WTC11 (cell line): ENCODE data around the gene FSTL3.

ENCODE experiments used
- TF ChIP-seq, protein P1 (sequence below): fragments of 200-600 bp; IDR thresholded peaks from 2 replicates; pipeline ENCODE4 v1.8.0; 2022; ENCODE audit warnings: antibody characterized with exemption
- TF ChIP-seq, protein P2 (sequence below): sonication (generic); formaldehyde crosslinking; IDR thresholded peaks from 2 replicates; pipeline ENCODE4 v1.8.1; 2022; ENCODE audit warnings: missing genetic modification reagents, borderline replicate concordance

DNA sequence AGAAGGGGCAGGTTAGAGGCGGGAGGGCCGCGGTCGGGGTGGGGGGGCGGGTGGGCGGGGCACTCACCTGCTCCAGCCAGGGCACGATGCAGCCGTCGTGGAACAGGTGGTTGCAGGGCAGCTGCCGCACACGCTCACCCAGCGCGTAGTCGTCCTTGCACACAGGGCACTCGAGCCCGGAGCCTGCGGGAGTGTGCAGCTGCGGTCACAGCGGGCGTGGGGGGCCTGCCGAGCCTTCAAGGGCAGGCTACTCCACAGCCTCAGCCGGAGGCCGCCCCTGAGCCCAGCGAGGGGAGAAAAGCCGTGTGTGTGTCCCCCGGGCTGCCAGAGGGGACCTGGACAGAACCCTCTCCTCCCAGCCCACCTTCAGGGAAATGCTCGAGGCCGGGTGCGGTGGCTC lies 27.9 kb upstream of the FSTL3 start:
- TF ChIP-seq, protein P1, sequence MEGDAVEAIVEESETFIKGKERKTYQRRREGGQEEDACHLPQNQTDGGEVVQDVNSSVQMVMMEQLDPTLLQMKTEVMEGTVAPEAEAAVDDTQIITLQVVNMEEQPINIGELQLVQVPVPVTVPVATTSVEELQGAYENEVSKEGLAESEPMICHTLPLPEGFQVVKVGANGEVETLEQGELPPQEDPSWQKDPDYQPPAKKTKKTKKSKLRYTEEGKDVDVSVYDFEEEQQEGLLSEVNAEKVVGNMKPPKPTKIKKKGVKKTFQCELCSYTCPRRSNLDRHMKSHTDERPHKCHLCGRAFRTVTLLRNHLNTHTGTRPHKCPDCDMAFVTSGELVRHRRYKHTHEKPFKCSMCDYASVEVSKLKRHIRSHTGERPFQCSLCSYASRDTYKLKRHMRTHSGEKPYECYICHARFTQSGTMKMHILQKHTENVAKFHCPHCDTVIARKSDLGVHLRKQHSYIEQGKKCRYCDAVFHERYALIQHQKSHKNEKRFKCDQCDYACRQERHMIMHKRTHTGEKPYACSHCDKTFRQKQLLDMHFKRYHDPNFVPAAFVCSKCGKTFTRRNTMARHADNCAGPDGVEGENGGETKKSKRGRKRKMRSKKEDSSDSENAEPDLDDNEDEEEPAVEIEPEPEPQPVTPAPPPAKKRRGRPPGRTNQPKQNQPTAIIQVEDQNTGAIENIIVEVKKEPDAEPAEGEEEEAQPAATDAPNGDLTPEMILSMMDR = no peak
- TF ChIP-seq, protein P2, sequence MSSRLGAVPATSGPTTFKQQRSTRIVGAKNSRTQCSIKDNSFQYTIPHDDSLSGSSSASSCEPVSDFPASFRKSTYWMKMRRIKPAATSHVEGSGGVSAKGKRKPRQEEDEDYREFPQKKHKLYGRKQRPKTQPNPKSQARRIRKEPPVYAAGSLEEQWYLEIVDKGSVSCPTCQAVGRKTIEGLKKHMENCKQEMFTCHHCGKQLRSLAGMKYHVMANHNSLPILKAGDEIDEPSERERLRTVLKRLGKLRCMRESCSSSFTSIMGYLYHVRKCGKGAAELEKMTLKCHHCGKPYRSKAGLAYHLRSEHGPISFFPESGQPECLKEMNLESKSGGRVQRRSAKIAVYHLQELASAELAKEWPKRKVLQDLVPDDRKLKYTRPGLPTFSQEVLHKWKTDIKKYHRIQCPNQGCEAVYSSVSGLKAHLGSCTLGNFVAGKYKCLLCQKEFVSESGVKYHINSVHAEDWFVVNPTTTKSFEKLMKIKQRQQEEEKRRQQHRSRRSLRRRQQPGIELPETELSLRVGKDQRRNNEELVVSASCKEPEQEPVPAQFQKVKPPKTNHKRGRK (CRISPR knock-in tag) = no peak
